SK-N-SH (cell line): ENCODE results near the gene DOCK3. TPM values are rescaled to one million over a fixed set of nuclear protein-coding genes. Genes with fewer than 3 reads are reported as not detected.

Experiments
- CTCF ChIA-PET: fragments of 300-600, 350-600 bp; formaldehyde crosslinking; extraction: SDS; loops from one replicate; lab custom pipeline; 2021; lab: Yijun Ruan, JAX
- POLR2A ChIA-PET: fragments of 350-600 bp; sonication (Branson Sonifier 250); formaldehyde crosslinking; extraction: SDS; loops from one replicate; lab custom pipeline; 2020; ENCODE audit warnings: antibody characterized with exemption, inconsistent platforms; lab: Yijun Ruan, JAX
- DNase-seq: peaks from one replicate; pipeline ENCODE4 v3.0.0; 2012
- H2AFZ ChIP-seq: fragments of 200-600 bp; sonication (generic); 2 replicates; pipeline ENCODE4 v1.8.1; 2016; ENCODE audit warnings: antibody characterized with exemption, mild to moderate bottlenecking, low read depth
- H3F3A ChIP-seq: fragments of 200-600 bp; sonication (generic); replicated peaks from 2 replicates; pipeline ENCODE3; 2016; ENCODE audit warnings: antibody characterized with exemption, mild to moderate bottlenecking; ENCODE audit not compliant: insufficient read depth
- H3K27ac ChIP-seq, 2 experiments: fragments of 200-500 bp in 1 of 2; fragments of 200-600 bp in 1 of 2; sonication (Bioruptor generic) in 1 of 2; sonication (generic), shearing (Covaris generic) in 1 of 2; 2 replicates each; pipeline versions ENCODE4 v1.5.1 to v1.6.1; 2014 to 2016; ENCODE audit warnings: low read depth in 2 of 2, inconsistent platforms in 1 of 2, low read length in 1 of 2, mild to moderate bottlenecking in 1 of 2, mixed read lengths in 1 of 2
- H3K27me3 ChIP-seq: fragments of 200-600 bp; sonication (generic), shearing (Covaris generic); 2 replicates; pipeline ENCODE4 v1.6.1; 2016; ENCODE audit warnings: mixed run types; ENCODE audit not compliant: insufficient read depth
- H3K36me3 ChIP-seq, 2 experiments: fragments of 200-500 bp in 1 of 2; fragments of 200-600 bp in 1 of 2; sonication (Bioruptor generic) in 1 of 2; sonication (generic) in 1 of 2; replicated peaks in 1 of 2; 2 replicates each; pipeline versions ENCODE3 to v1.5.1; 2014 to 2016; ENCODE audit warnings: low read length in 1 of 2, mild to moderate bottlenecking in 1 of 2; ENCODE audit not compliant: insufficient read depth in 2 of 2, control insufficient read depth in 1 of 2
- H3K4me1 ChIP-seq, 2 experiments: fragments of 200-500 bp in 1 of 2; fragments of 200-600 bp in 1 of 2; sonication (Bioruptor generic) in 1 of 2; sonication (generic), shearing (Covaris generic) in 1 of 2; 2 replicates each; pipeline versions ENCODE4 v1.5.1 to v1.6.1; 2014 to 2016; ENCODE audit warnings: low read depth in 1 of 2, low read length in 1 of 2, mixed run types in 1 of 2; ENCODE audit not compliant: insufficient read depth in 2 of 2, control insufficient read depth in 1 of 2
- H3K4me2 ChIP-seq: fragments of 200-600 bp; sonication (generic), shearing (Covaris generic); 2 replicates; pipeline ENCODE4 v1.6.1; 2017; ENCODE audit warnings: mixed run types
- H3K4me3 ChIP-seq, 2 experiments: fragments of 200-500 bp in 1 of 2; fragments of 200-600 bp in 1 of 2; sonication (Bioruptor generic) in 1 of 2; sonication (generic), shearing (Covaris generic) in 1 of 2; 2 replicates each; pipeline versions ENCODE4 v1.5.1 to v1.8.1; 2014 to 2016; ENCODE audit warnings: low read depth in 2 of 2, inconsistent platforms in 1 of 2, low read length in 1 of 2, mild to moderate bottlenecking in 1 of 2, mixed read lengths in 1 of 2, moderate library complexity in 1 of 2
- H3K79me2 ChIP-seq: fragments of 200-600 bp; sonication (generic); 2 replicates; pipeline ENCODE4 v1.8.1; 2017; ENCODE audit warnings: mild to moderate bottlenecking; ENCODE audit not compliant: insufficient read depth
- H3K9ac ChIP-seq: fragments of 200-600 bp; sonication (generic); 2 replicates; pipeline ENCODE4 v1.6.1; 2017; ENCODE audit warnings: mixed run types
- H3K9me2 ChIP-seq: fragments of 200-600 bp; sonication (generic); 2 replicates; pipeline ENCODE4 v1.6.1; 2017; ENCODE audit warnings: mixed run types
- H3K9me3 ChIP-seq: fragments of 200-600 bp; sonication (generic); 2 replicates; pipeline ENCODE4 v1.6.1; 2017; ENCODE audit warnings: mixed run types, mild to moderate bottlenecking, moderate library complexity
- H4K20me1 ChIP-seq: fragments of 200-600 bp; sonication (generic); 2 replicates; pipeline ENCODE4 v1.6.1; 2017; ENCODE audit warnings: mild to moderate bottlenecking, mixed run types; ENCODE audit not compliant: insufficient read depth
- CHD2 ChIP-seq: fragments of 150-350 bp; IDR thresholded peaks from 2 replicates; pipeline ENCODE4 v1.6.1; 2018; ENCODE audit warnings: low read length; ENCODE audit not compliant: partially characterized antibody
- CTCF ChIP-seq: fragments of 200-600 bp; sonication (generic); IDR thresholded peaks from 2 replicates; pipeline ENCODE4 v1.6.1; 2017; ENCODE audit warnings: antibody characterized with exemption, mild to moderate bottlenecking, moderate library complexity
- FOXM1 ChIP-seq: IDR thresholded peaks from 2 replicates; pipeline ENCODE4 v1.4.0; 2012; ENCODE audit warnings: low read depth, mild to moderate bottlenecking
- MAX ChIP-seq: IDR thresholded peaks from 2 replicates; pipeline ENCODE4 v1.4.0; 2012; ENCODE audit warnings: low read depth
- MEF2A ChIP-seq: IDR thresholded peaks from 2 replicates; pipeline ENCODE4 v1.4.0; 2012; ENCODE audit warnings: low read depth, borderline replicate concordance
- MXI1 ChIP-seq: IDR thresholded peaks from 2 replicates; pipeline ENCODE4 v1.6.1; 2012; ENCODE audit warnings: mild to moderate bottlenecking, low read depth, low read length, improper control_type of control experiment
- PBX3 ChIP-seq: IDR thresholded peaks from 2 replicates; pipeline ENCODE4; 2012
- POLR2AphosphoS5 ChIP-seq: IDR thresholded peaks from 2 replicates; pipeline ENCODE4 v1.6.1; 2012; ENCODE audit warnings: low read depth, low read length
- RCOR1 ChIP-seq: fragments of 150-350 bp; IDR thresholded peaks from 2 replicates; pipeline ENCODE4 v1.6.1; 2017; ENCODE audit warnings: antibody characterized with exemption, low read length
- SIN3A ChIP-seq: IDR thresholded peaks from 2 replicates; pipeline ENCODE4 v1.6.1; 2012; ENCODE audit warnings: low read depth, mild to moderate bottlenecking, low read length, moderate library complexity, borderline replicate concordance
- TEAD4 ChIP-seq: IDR thresholded peaks from 2 replicates; pipeline ENCODE4 v1.4.0; 2012; ENCODE audit warnings: mild to moderate bottlenecking, borderline replicate concordance; ENCODE audit not compliant: insufficient read depth
- USF1 ChIP-seq: IDR thresholded peaks from 2 replicates; pipeline ENCODE4 v1.4.0; 2012; ENCODE audit warnings: low read depth, borderline replicate concordance
- USF2 ChIP-seq: fragments of 150-350 bp; IDR thresholded peaks from 2 replicates; pipeline ENCODE4 v1.6.1; 2017; ENCODE audit warnings: antibody characterized with exemption, low read length, low read depth, borderline replicate concordance
- YY1 ChIP-seq: IDR thresholded peaks from 2 replicates; pipeline ENCODE4 v1.4.0; 2012; ENCODE audit warnings: low read depth, mild to moderate bottlenecking
- WGBS: methylation state at CpG from one replicate; pipeline ENCODE4 v1.1.6; 2017; ENCODE audit warnings: low lambda C conversion rate; 5-methylcytosine and 5-hydroxymethylcytosine counted together
- polyA plus RNA-seq, 3 experiments: library from polyadenylated mRNA; depleted of rRNA; stranded (reverse); fragments of >200 nt; gene quantifications; 2 replicates each; pipeline ENCODE4 v1.2.3, GENCODE V29; 2012

The DOCK3 gene
- polyA plus RNA-seq, 1 of the 3 experiments (the other 2 are of a cell fraction) = 0.05 TPM

GRCh38 chr3:51353691-51354090 is 679.0 kb downstream of the DOCK3 start:
- TF ChIP-seq MXI1 (no peak), YY1 (no peak), POLR2AphosphoS5 (no peak), FOXM1 (no peak), MEF2A (no peak), CTCF (no peak), PBX3 (no peak), RCOR1 (no peak), TEAD4 (no peak), CHD2 (no peak), USF1 (no peak)
- H3K36me3 ChIP-seq = no peaks in the 10 kb centered on the region
- no peak overlapping the region for H3K4me3 ChIP-seq
- no peaks in the 10 kb centered on the region for H3K4me1 ChIP-seq
- H3K27ac ChIP-seq = no peak overlapping the region
- CTCF ChIA-PET = no interaction called here
- H3F3A ChIP-seq = no peaks in the 10 kb centered on the region
- WGBS = 22% methylated on average over 1 of the region's 1 CpG
- no peak overlapping the region for H3K9ac ChIP-seq
- POLR2A ChIA-PET = no interaction called here
- no peaks in the 10 kb centered on the region for H3K9me2 ChIP-seq
- H3K9me3 ChIP-seq = no peaks in the 10 kb centered on the region
- no peaks in the 10 kb centered on the region; the same call in 1 of the 2 replicates for H3K27me3 ChIP-seq
- DNase-seq = no peak
- no peaks in the 10 kb centered on the region for H4K20me1 ChIP-seq
- H3K79me2 ChIP-seq = no peaks in the 10 kb centered on the region
- H2AFZ ChIP-seq = no peak overlapping the region
- H3K4me2 ChIP-seq = no peak overlapping the region

- H3K27me3 ChIP-seq = no peaks in the 10 kb centered on the region; the same call in 1 of the 2 replicates
- H4K20me1 ChIP-seq = no peaks in the 10 kb centered on the region
- TF ChIP-seq USF2 (no peak), SIN3A (no peak), MAX (no peak)
- no peak overlapping the region for H3K4me2 ChIP-seq
- no peaks in the 10 kb centered on the region for H3F3A ChIP-seq
- H3K27ac ChIP-seq = no peak overlapping the region
- no peaks in the 10 kb centered on the region for H3K79me2 ChIP-seq
- H3K9ac ChIP-seq = no peak overlapping the region
- ChIA-PET CTCF (no interaction called here), POLR2A (no interaction called here)
- 69% methylated on average over 2 of the region's 2 CpGs for WGBS
- no peaks in the 10 kb centered on the region for H3K9me3 ChIP-seq
- no peaks in the 10 kb centered on the region for H3K9me2 ChIP-seq
- no peak overlapping the region for H2AFZ ChIP-seq
- no peaks in the 10 kb centered on the region for H3K4me1 ChIP-seq
- no peak overlapping the region for H3K4me3 ChIP-seq
- H3K36me3 ChIP-seq = no peaks in the 10 kb centered on the region
- no peak for DNase-seq
Measured at GRCh38 chr3:51354172-51354571, 679.4 kb downstream of the DOCK3 start.
